ENCODE data around the gene UBR2. TPM values are rescaled to one million over a fixed set of nuclear protein-coding genes. Genes with fewer than 3 reads are reported as not detected.
"Not testable (repeated sequence)": the region's sequence is repeated elsewhere in the genome, so short reads cannot be mapped to it uniquely, and the experiment has no call there.

The UBR2 gene
- total RNA-seq, 2 experiments from 2014 or later = 37.2 to 38.6 TPM

DNA sequence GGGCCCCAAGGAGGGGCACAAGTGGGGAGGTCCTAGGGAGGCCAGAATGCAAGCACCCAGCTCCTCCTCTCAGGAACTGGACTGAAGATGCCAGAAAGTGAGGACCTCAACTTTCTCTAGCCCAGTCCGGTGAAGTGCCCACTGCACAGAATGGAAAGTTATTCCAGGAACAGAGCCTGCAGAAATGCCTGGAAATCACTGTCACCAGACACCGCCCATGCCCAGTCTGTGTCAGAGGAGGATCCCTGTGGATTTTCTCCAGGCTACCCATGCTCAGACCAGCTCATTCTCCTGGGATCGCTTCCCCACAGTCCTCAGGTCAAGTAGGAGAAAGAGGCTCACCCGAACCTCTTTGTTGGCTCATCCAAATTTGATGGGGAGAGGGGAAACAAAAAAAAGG is 152.0 kb downstream of the UBR2 start:
- Mint-ChIP-seq H3K9me3 (peaks cover 4% of the 10 kb centered on the region), H3K27me3 (peaks cover 6% of the 10 kb centered on the region), H3K4me3 (no peak overlapping the region), H3K36me3 (no peaks in the 10 kb centered on the region), H3K27ac (no peak overlapping the region), H3K4me1 (no peaks in the 10 kb centered on the region)
- no peak for DNase-seq
- no peak for ATAC-seq (ENCODE audit: low read depth)
- POLR2A ChIA-PET = no interaction called here

DNA sequence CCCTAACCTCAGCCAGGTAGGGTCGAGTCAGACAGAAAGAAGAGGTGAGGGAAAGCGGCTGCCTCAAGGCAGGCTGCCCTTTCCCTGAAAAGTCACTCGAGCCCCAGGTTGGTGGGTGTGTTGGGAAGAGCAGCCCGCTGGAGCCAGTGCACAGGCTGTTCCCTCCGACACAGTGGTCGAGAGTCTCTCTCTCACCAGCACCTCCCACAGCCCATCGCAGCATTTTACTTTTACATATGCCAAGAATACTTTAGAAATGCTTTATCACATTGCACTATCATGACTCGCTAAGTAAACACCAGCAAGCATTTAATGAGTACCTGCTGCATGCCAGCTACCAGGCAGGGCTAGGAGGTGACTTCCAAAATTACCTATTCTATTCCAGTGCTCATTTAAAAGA is 156.9 kb downstream of the UBR2 start:
- DNase-seq (no peak), ATAC-seq (ENCODE audit: low read depth) (no peak)
- H3K9me3 Mint-ChIP-seq = no peaks in the 10 kb centered on the region
- no peaks in the 10 kb centered on the region for H3K4me1 Mint-ChIP-seq
- H3K27me3 Mint-ChIP-seq = peaks cover 6% of the 10 kb centered on the region
- H3K36me3 Mint-ChIP-seq = no peaks in the 10 kb centered on the region
- no peak overlapping the region for H3K27ac Mint-ChIP-seq
- H3K4me3 Mint-ChIP-seq = no peak overlapping the region
- POLR2A ChIA-PET = no interaction called here

DNA sequence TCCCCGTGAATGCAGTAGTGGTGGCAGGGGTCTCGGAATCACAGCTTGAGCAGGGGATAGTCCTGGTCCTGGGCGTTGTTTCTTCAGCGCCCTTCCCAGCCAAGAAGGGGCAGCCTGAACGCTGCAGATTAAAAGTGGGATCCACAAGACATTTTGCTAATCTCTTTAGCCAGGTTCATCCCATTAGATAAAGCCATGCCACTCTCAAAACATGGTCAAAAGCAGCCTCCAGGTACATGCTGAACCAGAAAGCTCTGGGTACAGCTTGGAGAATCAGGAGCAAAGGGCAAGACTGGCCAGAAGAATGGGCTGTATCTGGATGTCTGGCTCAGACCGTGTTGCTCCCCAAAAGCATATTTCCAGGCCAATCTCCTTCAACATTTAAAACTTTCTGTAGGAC is 158.7 kb downstream of the UBR2 start, which contains the start of gene PRPH2:
Gene PRPH2, minus strand, starts transcription at position 101 of the 400 bp plus-strand sequence. CDS start 263 bp downstream, outside the sequence.
- H3K27me3 Mint-ChIP-seq = peaks cover 2% of the 10 kb centered on the region
- POLR2A ChIA-PET = no interaction called here
- DNase-seq = no peak
- peaks cover 12% of the 10 kb centered on the region for H3K4me1 Mint-ChIP-seq
- H3K9me3 Mint-ChIP-seq = no peaks in the 10 kb centered on the region
- H3K36me3 Mint-ChIP-seq = no peaks in the 10 kb centered on the region
- ATAC-seq (ENCODE audit: low read depth) = no peak
- no peak within 1 kb of the TSS for H3K4me3 Mint-ChIP-seq
- no peak within 1 kb of the TSS for H3K27ac Mint-ChIP-seq

DNA sequence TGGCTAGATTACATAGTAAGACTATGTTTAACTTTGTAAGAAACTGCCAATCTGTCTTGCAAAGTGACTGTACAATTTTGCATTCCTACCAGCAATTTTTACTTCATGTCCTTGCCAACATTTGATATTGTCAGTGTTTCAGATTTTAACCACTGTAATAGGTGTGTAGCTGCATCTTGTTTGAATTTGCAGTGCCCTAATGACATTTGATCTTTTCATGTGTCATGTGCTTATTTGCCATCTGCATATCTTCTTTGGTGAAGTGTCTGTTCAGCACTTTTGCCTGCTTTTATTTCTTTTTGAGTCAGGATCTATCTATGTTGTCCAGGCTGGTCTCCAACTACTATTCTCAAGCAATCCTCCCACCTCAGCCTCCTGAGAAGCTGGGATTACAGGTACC is 161.0 kb downstream of the UBR2 start:
- Mint-ChIP-seq H3K4me1 (peaks cover 13% of the 10 kb centered on the region), H3K27me3 (peaks cover 1% of the 10 kb centered on the region), H3K36me3 (no peaks in the 10 kb centered on the region), H3K27ac (no peak overlapping the region), H3K4me3 (no peak overlapping the region), H3K9me3 (no peaks in the 10 kb centered on the region)
- ATAC-seq (ENCODE audit: low read depth) (no peak), DNase-seq (no peak)
- POLR2A ChIA-PET = interaction anchor here (2.7 kb wide), 1 partner anchor 33 kb away, joined by 12 read pairs; no protein-coding TSS in a partner anchor

DNA sequence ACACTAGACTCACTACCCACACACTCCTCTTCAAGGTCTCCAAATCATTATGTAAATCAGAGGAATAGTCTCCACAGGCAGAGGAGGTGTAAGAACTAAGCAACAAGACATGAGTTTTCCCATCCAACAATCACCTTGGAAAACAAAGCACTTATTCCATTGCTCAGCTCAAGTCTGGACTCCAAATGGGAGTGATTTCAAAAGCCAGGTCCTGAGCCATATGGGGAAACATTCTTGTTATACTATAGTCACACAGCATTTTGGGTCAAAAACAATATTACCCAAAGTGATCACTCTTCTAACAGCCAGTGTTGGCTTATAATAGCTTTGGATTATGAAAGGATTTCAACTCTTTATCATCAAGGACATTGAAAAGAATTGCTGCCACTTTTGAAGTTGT is 162.2 kb downstream of the UBR2 start:
- Mint-ChIP-seq H3K27ac (peak overlapping the region; percentile 88), H3K4me1 (peaks cover 13% of the 10 kb centered on the region), H3K4me3 (peak overlapping the region; percentile 89), H3K36me3 (no peaks in the 10 kb centered on the region), H3K9me3 (no peaks in the 10 kb centered on the region), H3K27me3 (peaks cover 1% of the 10 kb centered on the region)
- POLR2A ChIA-PET = interaction anchor here (0.6 to 2.7 kb wide), 17 partner anchors 9 to 164 kb away, joined by 3 to 18 read pairs (median 5); partner anchors contain the start of genes BICRAL, RPL7L1, TBCC and UBR2
- ATAC-seq (ENCODE audit: low read depth) = peak; percentile 5
- DNase-seq = no peak

DNA sequence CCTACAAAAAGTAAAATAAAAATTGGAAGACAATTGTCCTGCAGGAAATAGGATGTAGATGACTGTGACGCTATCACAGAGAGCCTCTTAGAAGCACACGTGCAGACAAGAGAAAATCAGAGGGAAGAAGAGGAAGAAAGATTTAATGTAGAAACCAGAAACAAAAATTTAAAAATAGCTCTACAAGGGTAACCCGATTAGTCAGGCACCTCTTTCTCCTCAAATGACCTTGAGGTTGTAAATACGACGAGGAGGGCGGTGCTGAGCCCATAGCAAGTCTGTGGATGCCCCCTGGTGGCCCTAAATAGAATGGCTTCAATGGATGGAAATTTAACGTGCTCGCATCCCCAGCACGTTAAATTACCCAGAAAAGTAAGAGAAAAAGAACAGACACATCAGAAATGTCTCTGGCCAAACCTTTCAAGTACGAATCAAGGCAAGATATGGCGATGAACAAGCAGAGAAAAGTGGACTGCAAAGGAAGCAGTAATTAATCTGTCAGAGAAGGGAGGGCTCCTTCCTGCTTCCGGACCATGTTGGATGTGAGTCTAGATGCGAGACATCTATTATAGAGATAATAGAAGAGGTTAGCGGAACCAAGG is 162.8 kb downstream of the UBR2 start:
- ATAC-seq (ENCODE audit: low read depth) (peak; percentile 90), DNase-seq (peak; percentile 43)
- Mint-ChIP-seq H3K36me3 (no peaks in the 10 kb centered on the region), H3K9me3 (no peaks in the 10 kb centered on the region), H3K4me1 (peaks cover 13% of the 10 kb centered on the region), H3K4me3 (peak overlapping the region; percentile 89), H3K27me3 (peaks cover 1% of the 10 kb centered on the region), H3K27ac (peak overlapping the region; percentile 88)
- POLR2A ChIA-PET = interaction anchor here (0.6 to 2.7 kb wide), 20 partner anchors 10 to 163 kb away, joined by 3 to 18 read pairs (median 5); partner anchors contain the start of genes BICRAL, RPL7L1, TBCC and UBR2

DNA sequence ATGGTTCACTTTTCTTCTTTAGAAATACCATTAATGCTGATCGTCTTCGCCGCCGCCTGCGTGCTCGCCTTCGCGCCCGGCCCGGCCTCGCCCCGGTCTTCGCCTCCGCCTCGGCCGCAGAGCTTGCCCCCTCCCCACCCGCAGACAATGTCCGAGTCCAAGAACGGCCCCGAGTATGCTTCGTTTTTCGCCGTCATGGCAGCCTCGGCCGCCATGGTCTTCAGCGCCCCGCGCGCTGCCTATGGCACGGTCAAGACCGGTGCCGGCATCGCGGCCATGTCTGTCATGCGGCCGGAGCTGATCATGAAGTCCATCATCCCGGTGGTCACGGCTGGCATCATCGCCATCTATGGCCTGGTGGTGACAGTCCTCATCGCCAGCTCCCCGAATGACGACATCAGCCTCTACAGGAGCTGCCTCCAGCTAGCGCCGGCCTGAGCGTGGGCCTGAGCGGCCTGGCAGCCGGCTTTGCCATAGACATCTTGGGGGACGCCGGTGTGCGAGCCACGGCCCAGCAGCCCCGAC is 163.3 kb downstream of the UBR2 start:
- ATAC-seq (ENCODE audit: low read depth) (no peak), DNase-seq (peak; percentile 52)
- Mint-ChIP-seq H3K4me1 (peaks cover 13% of the 10 kb centered on the region), H3K36me3 (no peaks in the 10 kb centered on the region), H3K4me3 (peak overlapping the region; percentile 89), H3K27ac (peak overlapping the region; percentile 88), H3K9me3 (no peaks in the 10 kb centered on the region), H3K27me3 (peaks cover 1% of the 10 kb centered on the region)
- POLR2A ChIA-PET = interaction anchor here (0.6 to 2.7 kb wide), 13 partner anchors 18 to 163 kb away, joined by 3 to 18 read pairs (median 5); partner anchors contain the start of genes BICRAL, RPL7L1, TBCC and UBR2

DNA sequence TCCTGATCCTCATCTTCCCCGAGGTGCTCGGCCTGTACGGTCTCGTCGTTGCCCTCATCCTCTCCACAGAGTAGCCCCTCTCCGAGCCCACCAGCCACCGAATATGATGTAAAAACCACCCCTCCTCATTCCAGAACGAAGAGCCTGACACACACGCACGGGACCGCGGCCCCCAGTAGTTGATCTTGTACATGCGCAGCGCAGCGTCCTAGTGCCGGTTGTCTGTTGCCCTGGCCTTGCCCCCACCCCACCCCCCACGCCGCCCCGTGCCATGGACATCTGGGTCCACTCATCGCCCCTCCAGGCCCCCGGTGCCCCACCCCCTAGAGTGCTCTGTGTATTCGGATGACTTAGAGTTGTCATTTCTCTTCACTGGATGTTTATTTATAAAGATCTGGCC is 163.8 kb downstream of the UBR2 start:
- Mint-ChIP-seq H3K4me1 (peaks cover 13% of the 10 kb centered on the region), H3K27ac (peak overlapping the region; percentile 88), H3K4me3 (peak overlapping the region; percentile 89), H3K36me3 (no peaks in the 10 kb centered on the region), H3K27me3 (peaks cover 1% of the 10 kb centered on the region), H3K9me3 (peaks cover 2% of the 10 kb centered on the region)
- no peak for DNase-seq
- no peak for ATAC-seq (ENCODE audit: low read depth)
- POLR2A ChIA-PET = interaction anchor here (0.8 to 2.7 kb wide), 7 partner anchors 18 to 66 kb away, joined by 3 to 18 read pairs (median 6); partner anchors contain the start of genes BICRAL and TBCC

DNA sequence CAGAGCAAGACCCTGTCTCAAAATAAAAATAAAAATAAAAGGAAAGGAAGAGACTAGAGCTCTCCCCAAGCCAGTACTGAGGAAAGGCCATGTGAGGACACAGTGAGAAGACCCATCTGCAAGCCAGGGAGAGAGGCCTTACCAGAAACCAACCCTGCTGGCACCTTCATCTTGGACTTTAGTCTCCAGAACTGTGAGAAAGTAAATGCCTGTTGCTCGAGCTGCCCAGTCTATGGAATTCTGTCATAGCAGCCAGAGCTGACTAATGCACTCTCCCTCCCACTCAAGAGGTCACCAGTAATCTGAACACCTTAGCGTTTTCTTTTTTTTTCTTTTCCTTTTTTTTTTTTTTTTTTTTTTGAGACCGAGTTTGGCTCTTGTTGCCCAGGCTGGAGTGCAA is 165.9 kb downstream of the UBR2 start:
- no peak overlapping the region for H3K4me3 Mint-ChIP-seq
- no peaks in the 10 kb centered on the region for H3K36me3 Mint-ChIP-seq
- no peak overlapping the region for H3K27ac Mint-ChIP-seq
- peaks cover 3% of the 10 kb centered on the region for H3K9me3 Mint-ChIP-seq
- H3K4me1 Mint-ChIP-seq = peaks cover 13% of the 10 kb centered on the region
- ATAC-seq (ENCODE audit: low read depth) (no peak), DNase-seq (no peak)
- POLR2A ChIA-PET = interaction anchor here (0.6 to 1.5 kb wide), 2 partner anchors 16 to 52 kb away, joined by 3 to 10 read pairs; partner anchors contain the start of genes BICRAL and TBCC
- peaks cover 1% of the 10 kb centered on the region for H3K27me3 Mint-ChIP-seq

DNA sequence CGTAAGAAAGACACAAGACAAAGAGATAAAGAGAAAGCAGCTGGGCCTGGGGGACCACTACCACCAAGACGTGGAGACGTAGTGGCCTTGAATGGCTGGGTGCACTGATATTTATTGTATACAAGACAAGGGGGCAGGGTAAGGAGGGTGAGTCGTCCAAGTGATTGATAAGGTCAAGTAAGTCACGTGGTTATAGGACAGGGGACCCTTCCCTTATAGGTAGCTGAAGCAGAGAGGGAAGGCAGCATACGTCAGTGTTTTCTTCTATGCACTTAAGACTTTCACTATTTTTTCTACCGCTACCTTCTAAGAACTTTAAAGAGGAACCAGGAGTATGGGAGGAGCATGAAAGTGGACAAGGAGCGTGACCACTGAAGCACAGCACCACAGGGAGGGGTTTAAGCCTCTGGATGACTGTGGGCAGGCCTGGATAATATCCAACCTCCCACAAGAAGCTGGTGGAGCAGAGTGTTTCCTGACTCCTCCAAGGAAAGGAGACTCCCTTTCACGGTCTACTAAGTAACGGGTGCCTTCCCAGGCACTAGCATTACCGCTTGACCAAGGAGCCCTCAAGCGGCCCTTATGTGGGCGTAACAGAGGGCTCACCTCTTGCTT is 170.1 kb downstream of the UBR2 start:
- H3K36me3 Mint-ChIP-seq; H3K9me3 Mint-ChIP-seq; POLR2A ChIA-PET; H3K4me3 Mint-ChIP-seq; ATAC-seq (ENCODE audit: low read depth); DNase-seq; H3K4me1 Mint-ChIP-seq; H3K27ac Mint-ChIP-seq: not testable (repeated sequence)
- H3K27me3 Mint-ChIP-seq = peaks cover 13% of the 10 kb centered on the region

DNA sequence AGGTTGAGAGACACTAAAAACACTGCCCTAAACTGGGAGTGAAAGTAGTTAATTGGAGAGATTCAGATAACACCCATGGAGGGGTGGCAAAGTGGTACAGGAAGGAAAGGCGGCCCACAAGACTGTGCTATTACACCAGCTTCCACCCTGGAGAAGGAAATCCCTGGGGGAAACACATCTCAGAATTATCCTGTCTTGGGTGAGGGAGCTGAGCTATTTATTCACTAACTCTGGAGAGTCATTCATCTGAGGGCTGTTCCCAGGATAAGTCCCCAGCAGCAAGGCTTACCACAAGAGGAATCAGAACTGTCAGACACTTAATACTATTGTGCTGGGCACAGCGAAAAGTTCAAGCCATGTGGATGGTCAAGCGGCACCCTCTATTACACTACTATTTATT is 172.1 kb downstream of the UBR2 start:
- Mint-ChIP-seq H3K4me3 (no peak overlapping the region), H3K9me3 (peaks cover 3% of the 10 kb centered on the region), H3K27ac (no peak overlapping the region), H3K4me1 (no peaks in the 10 kb centered on the region), H3K36me3 (no peaks in the 10 kb centered on the region), H3K27me3 (peaks cover 14% of the 10 kb centered on the region)
- DNase-seq (no peak), ATAC-seq (ENCODE audit: low read depth) (no peak)
- POLR2A ChIA-PET = interaction anchor here (0.6 kb wide), 1 partner anchor 35 kb away, joined by 3 read pairs; no protein-coding TSS in a partner anchor

DNA sequence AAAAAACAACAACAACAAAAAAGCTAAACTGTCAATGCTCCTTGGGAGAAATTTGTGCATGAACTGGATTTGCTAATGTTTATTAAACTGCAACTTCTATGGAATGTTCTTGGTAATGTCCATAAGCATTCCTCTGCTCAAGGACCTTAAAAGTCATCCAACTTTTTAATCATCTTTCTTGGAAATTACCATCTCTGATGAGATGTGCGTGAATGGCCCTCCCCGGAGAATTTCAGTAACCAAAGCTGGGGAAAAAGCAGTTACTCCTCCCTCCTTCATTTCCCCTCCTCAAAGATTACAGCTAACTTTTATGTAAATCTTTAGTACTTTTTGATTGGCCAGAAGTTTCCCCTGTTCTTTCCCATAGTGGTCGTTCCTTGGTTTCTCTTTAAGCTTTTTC is 176.9 kb downstream of the UBR2 start:
- no peak overlapping the region for H3K27ac Mint-ChIP-seq
- no peaks in the 10 kb centered on the region for H3K9me3 Mint-ChIP-seq
- POLR2A ChIA-PET = interaction anchor here (0.7 kb wide), 3 partner anchors 19 to 133 kb away, joined by 3 to 7 read pairs (median 6); no protein-coding TSS in a partner anchor
- H3K36me3 Mint-ChIP-seq = peaks cover 11% of the 10 kb centered on the region
- peaks cover 6% of the 10 kb centered on the region for H3K4me1 Mint-ChIP-seq
- DNase-seq = no peak
- H3K27me3 Mint-ChIP-seq = peaks cover 14% of the 10 kb centered on the region
- ATAC-seq (ENCODE audit: low read depth) = no peak
- H3K4me3 Mint-ChIP-seq = no peak overlapping the region

DNA sequence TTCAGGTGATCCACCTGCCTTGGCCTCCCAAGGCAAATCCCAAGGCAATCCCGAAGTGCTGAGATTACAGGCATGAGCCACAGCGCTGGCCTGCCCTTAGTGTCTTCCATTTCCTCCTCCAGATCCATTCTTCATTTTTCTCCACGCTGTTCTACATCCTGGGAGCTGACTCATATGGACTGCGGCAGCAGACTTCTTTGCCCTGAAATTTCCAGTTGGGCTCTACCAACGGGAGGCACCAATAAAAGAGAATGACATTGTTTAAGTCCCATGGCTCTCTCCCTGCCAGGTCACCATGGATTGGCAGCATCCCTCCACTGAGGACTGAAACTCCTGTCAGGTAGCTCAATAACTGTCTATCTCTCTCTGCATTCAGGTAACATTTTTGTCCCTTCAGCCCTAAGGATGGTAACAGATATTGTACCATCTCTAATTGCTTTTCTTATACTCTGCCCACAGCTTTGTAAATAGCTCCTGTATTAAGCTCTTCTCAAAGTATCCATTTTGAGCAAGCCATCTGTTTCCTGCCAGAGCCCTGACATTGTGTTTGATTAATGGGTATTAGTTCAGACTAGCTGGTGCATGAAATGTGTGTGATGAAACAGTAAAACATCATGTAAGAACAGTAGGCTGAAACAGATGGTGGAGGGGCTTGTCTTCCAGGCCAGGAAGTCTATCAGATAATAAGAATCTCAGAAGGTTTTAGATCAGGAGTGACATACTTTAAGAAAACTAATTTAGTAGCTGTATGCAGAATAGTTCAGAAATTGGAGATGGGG is 178.5 kb downstream of the UBR2 start:
- H3K4me1 Mint-ChIP-seq = peaks cover 8% of the 10 kb centered on the region
- POLR2A ChIA-PET = interaction anchor here (1.0 to 1.4 kb wide), 3 partner anchors 10 to 148 kb away, joined by 4 to 6 read pairs (median 5); partner anchors contain the start of gene BICRAL
- ATAC-seq (ENCODE audit: low read depth) = no peak
- peaks cover 12% of the 10 kb centered on the region for H3K27me3 Mint-ChIP-seq
- H3K36me3 Mint-ChIP-seq = peaks cover 14% of the 10 kb centered on the region
- no peak overlapping the region for H3K27ac Mint-ChIP-seq
- H3K4me3 Mint-ChIP-seq = peak overlapping the region; percentile 31
- no peaks in the 10 kb centered on the region for H3K9me3 Mint-ChIP-seq
- no peak for DNase-seq

All from activated naive CD8-positive, alpha-beta T cell treated with anti-CD3 and anti-CD28 coated beads, Interleukin-2, amount 10 ng/mL, durations not matched to agents 7 days and 5 days (primary cell).